ENCODE data around the gene CRB1. TPM values are rescaled to one million over a fixed set of nuclear protein-coding genes. Genes with fewer than 3 reads are reported as not detected.

Gene CRB1
- total RNA-seq, 3 donors from 2014 or later, result 0.51 TPM; not detected in 2

DNA sequence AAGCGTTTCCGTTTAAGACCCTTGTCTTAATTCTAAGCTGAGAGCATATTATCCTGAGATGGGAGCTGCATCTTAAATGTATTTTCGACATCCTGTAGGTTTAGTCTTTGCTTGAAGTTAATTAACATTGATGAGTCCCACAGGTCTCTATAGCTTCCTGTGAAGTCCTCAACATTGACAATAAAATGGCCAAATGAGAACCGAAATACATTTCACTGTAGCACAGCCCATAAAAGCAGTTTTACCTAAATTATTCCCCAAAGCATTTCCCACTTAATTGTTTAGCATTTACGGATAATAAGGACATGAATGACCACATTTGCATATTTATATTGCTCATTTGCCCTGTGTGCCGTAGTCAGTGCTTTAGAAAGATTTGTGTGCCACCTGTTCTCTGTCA, 116.4 kb downstream of the CRB1 start:
- no peaks in the 10 kb centered on the region for H3K36me3 ChIP-seq (ENCODE audit: low read depth)
- no peaks in the 10 kb centered on the region for H3K4me1 ChIP-seq (ENCODE audit: low read depth)
- H3K4me3 ChIP-seq, result no peak overlapping the region
- intact Hi-C loops (cut with DNase I, micrococcal nuclease), result no loop called here
- TF ChIP-seq, protein P1, sequence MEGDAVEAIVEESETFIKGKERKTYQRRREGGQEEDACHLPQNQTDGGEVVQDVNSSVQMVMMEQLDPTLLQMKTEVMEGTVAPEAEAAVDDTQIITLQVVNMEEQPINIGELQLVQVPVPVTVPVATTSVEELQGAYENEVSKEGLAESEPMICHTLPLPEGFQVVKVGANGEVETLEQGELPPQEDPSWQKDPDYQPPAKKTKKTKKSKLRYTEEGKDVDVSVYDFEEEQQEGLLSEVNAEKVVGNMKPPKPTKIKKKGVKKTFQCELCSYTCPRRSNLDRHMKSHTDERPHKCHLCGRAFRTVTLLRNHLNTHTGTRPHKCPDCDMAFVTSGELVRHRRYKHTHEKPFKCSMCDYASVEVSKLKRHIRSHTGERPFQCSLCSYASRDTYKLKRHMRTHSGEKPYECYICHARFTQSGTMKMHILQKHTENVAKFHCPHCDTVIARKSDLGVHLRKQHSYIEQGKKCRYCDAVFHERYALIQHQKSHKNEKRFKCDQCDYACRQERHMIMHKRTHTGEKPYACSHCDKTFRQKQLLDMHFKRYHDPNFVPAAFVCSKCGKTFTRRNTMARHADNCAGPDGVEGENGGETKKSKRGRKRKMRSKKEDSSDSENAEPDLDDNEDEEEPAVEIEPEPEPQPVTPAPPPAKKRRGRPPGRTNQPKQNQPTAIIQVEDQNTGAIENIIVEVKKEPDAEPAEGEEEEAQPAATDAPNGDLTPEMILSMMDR (IDR thresholded peaks at IDR 0.05), result no peak
- DNase-seq (no peak), ATAC-seq (no peak)
- H3K9me3 ChIP-seq, result no peaks in the 10 kb centered on the region

DNA sequence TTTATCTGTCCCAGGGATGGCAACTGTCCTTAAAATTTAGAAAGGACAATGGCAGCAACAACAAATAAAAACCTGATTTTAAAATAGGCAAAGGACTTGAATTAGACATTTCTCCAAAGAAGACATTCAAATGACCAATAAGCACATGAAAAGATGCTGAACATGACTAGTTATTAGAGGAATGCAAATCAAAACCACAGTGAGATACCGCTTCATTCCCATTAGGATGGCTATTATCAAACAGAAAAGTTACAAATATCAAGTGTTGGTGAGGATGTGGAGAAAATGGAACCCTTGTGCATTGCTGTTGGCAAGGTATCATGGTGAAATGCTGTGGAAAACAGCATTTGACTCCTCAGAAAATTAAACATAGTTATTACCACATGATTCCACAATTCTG, 120.7 kb downstream of the CRB1 start:
- intact Hi-C loops (cut with DNase I, micrococcal nuclease), result no loop called here
- TF ChIP-seq, protein P1 (IDR thresholded peaks at IDR 0.05), result no peak
- no peaks in the 10 kb centered on the region for H3K4me1 ChIP-seq (ENCODE audit: low read depth)
- H3K36me3 ChIP-seq (ENCODE audit: low read depth), result no peaks in the 10 kb centered on the region
- H3K4me3 ChIP-seq, result no peak overlapping the region
- no peak for DNase-seq
- ATAC-seq, result no peak
- H3K9me3 ChIP-seq, result no peaks in the 10 kb centered on the region

DNA sequence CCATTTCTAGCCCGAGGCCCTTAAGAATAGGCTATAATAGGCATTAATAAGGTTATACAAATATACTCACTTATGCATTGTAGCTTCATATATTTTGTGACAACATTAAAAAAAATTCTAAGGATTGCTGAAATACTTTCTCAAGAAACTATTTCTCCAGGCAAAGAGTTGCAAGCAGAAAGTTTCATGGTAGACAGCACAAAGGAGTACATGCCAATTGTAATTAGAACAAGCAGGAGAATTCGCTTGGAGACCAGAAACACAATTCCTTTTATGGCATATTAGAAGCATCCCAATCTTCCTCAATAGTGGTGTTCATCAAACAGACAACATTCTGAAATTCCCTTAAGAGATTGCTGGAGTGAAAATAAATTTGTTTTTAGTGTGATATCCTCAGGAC, 122.8 kb downstream of the CRB1 start:
- DNase-seq (no peak), ATAC-seq (no peak)
- H3K36me3 ChIP-seq (ENCODE audit: low read depth), result no peaks in the 10 kb centered on the region
- no peaks in the 10 kb centered on the region for H3K9me3 ChIP-seq
- TF ChIP-seq, protein P1 (IDR thresholded peaks at IDR 0.05), result no peak
- H3K4me3 ChIP-seq, result no peak overlapping the region
- no peaks in the 10 kb centered on the region for H3K4me1 ChIP-seq (ENCODE audit: low read depth)
- intact Hi-C loops (cut with DNase I, micrococcal nuclease), result no loop called here

DNA sequence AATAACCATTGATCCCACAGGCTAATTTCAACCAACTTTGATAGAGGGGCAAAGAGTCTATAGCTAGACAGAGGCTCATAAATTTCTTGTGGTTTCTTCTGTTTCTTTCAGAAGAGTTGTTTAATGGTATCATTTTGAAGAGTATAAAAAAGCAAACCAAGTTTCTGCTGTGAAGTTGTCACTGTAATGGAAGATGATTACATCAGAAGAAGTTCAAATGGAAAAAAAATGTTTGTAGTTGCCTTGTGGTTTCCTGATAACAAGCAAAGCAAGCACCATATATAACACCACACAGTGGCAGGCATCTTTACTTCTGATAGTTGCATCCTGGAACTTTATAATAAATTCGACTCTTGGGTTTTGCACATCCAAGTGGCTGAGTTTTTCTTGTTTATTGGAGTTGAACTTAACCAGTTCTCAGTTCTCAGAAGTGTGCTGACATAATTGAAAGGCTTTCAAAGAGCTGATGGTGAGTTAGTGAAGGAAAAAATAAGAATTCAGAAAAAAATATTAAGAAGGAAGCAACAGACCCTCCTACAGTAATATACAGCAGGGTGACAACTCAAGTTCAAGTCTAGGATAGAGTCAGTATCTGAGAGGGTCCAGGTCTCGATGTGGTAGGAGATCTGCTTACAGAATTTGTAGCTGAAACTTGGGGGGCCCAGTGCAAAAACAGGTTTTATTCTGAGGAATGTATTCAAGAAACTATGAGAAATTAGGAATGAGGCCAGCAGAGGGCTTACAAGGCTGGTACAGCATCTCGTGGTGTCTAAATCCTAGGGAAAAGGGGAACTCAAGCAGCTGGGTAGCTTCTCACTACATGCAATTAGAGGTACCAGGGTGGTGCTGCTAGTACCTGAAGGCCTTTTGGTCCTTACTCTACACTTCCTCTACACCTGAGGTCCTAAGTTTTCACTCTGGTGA, 123.5 kb downstream of the CRB1 start:
- intact Hi-C loops (cut with DNase I, micrococcal nuclease), result no loop called here
- Histone ChIP-seq H3K9me3 (no peaks in the 10 kb centered on the region), H3K4me1 (ENCODE audit: low read depth) (no peaks in the 10 kb centered on the region), H3K4me3 (no peak overlapping the region), H3K36me3 (ENCODE audit: low read depth) (no peaks in the 10 kb centered on the region)
- TF ChIP-seq, protein P1 (IDR thresholded peaks at IDR 0.05), result no peak
- DNase-seq, result no peak
- ATAC-seq, result no peak

DNA sequence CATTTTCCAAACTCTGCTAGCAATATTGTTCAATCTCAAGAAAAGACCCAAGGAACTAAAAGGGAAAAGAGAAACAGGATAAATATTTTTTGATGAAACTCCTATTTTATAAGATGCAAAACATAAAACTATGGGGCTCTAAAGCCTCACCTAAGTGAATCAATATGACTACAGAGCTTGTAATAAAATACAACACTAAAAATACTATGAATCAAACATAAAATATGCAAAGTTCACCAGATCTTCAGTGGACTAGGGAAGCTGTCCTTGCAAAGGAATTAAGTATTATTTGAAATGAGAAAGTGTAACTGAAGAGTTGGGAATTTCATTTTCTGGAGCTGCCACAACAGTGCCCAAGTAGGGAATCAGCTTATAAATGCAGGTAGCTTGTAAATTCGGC, 124.5 kb downstream of the CRB1 start:
- ATAC-seq, result no peak
- intact Hi-C loops (cut with DNase I, micrococcal nuclease), result no loop called here
- Histone ChIP-seq H3K9me3 (no peaks in the 10 kb centered on the region), H3K36me3 (ENCODE audit: low read depth) (no peaks in the 10 kb centered on the region), H3K4me3 (no peak overlapping the region), H3K4me1 (ENCODE audit: low read depth) (no peaks in the 10 kb centered on the region)
- no peak for DNase-seq
- TF ChIP-seq, protein P1 (IDR thresholded peaks at IDR 0.05), result no peak

All from mucosa of descending colon (tissue), 3 donors.